ENCODE results near the gene HSD17B1. TPM values are rescaled to one million over a fixed set of nuclear protein-coding genes. Genes with fewer than 3 reads are reported as not detected.
"Not testable (repeated sequence)": the region's sequence is repeated elsewhere in the genome, so short reads cannot be mapped to it uniquely, and the experiment has no call there.

HSD17B1 gene
- total and polyA plus RNA-seq, 7 experiments from 2014 or later, result 0.39 to 2.2 (median 1.4) TPM

GRCh38 chr17:42536372-42537155 lies 16.2 kb upstream of the HSD17B1 start:
- DNase-seq (peak in 6 of 9 donors; percentile 53 to 84 (median 56)), ATAC-seq (peak; percentile 71)
- ChIA-PET CTCF (interaction anchor here (0.6 to 1.0 kb wide), 4 partner anchors 9 to 825 kb away, joined by 3 to 5 read pairs (median 4); no protein-coding TSS in a partner anchor), POLR2A (interaction anchor here (1.2 to 2.8 kb wide), 11 partner anchors 9 to 825 kb away, joined by 3 to 19 read pairs (median 6); partner anchors contain the start of genes BECN1, DNAJC7, HSD17B1 and MLX)
- H3K27ac Mint-ChIP-seq, result peak overlapping the region in 8 of 9 donors; percentile 17 to 87 (median 78)
- peaks cover 0 to 9% (median 0%) of the 10 kb centered on the region in 5 donors for H3K27me3 Mint-ChIP-seq
- peaks cover 0 to 4% (median 0%) of the 10 kb centered on the region in 11 donors for H3K9me3 Mint-ChIP-seq
- H3K27me3 ChIP-seq (ENCODE audit: control insufficient read depth in 2 of 2, insufficient read depth in 2 of 2, low read length in 2 of 2), result no peaks in the 10 kb centered on the region
- peak overlapping the region; percentile 71 for H3K4me3 ChIP-seq (ENCODE audit: low read length)
- intact Hi-C loops (cut with micrococcal nuclease), result loop anchor here (1.0 to 10.0 kb wide), 8 partner anchors 18 to 672 kb away; partner anchors contain the start of genes COASY (in 1 of the 2), GHDC (in 1 of the 2), KLHL11 (in 1 of the 2) and PLEKHH3 (in 1 of the 2)
- peaks cover 31 to 50% (median 43%) of the 10 kb centered on the region in 7 donors for H3K4me1 Mint-ChIP-seq
- peak overlapping the region; percentile 57 for H3K27ac ChIP-seq (ENCODE audit: low read depth, low read length)
- H3K4me1 ChIP-seq (ENCODE audit: control insufficient read depth in 2 of 2, insufficient read depth in 2 of 2, low read length in 2 of 2), result peaks cover 14 to 24% of the 10 kb centered on the region in 2 donors
- peaks cover 0 to 12% (median 5%) of the 10 kb centered on the region in 5 donors for H3K36me3 Mint-ChIP-seq
- H3K4me3 Mint-ChIP-seq, result peak overlapping the region; percentile 75 to 91 (median 84)
- H3K9me3 ChIP-seq (ENCODE audit: control insufficient read depth in 2 of 3, low read length in 3 of 3), result no peaks in the 10 kb centered on the region
- H3K36me3 ChIP-seq (ENCODE audit: control insufficient read depth in 2 of 3, insufficient read depth in 3 of 3, low read length in 3 of 3), result no peaks in the 10 kb centered on the region

- H3K36me3 Mint-ChIP-seq, result peaks cover 0 to 12% (median 5%) of the 10 kb centered on the region in 5 donors
- Histone ChIP-seq H3K27ac (ENCODE audit: low read depth, low read length) (peak overlapping the region; percentile 57), H3K4me1 (ENCODE audit: control insufficient read depth in 2 of 2, insufficient read depth in 2 of 2, low read length in 2 of 2) (peaks cover 12 to 26% of the 10 kb centered on the region in 2 donors), H3K9me3 (ENCODE audit: control insufficient read depth in 2 of 3, low read length in 3 of 3) (no peaks in the 10 kb centered on the region), H3K4me3 (ENCODE audit: low read length) (peak overlapping the region; percentile 71), H3K27me3 (ENCODE audit: control insufficient read depth in 2 of 2, insufficient read depth in 2 of 2, low read length in 2 of 2) (no peaks in the 10 kb centered on the region), H3K36me3 (ENCODE audit: control insufficient read depth in 2 of 3, insufficient read depth in 3 of 3, low read length in 3 of 3) (no peaks in the 10 kb centered on the region)
- ATAC-seq (no peak), DNase-seq (no peak)
- peak overlapping the region; percentile 74 to 91 (median 84) for H3K4me3 Mint-ChIP-seq
- H3K27me3 Mint-ChIP-seq, result peaks cover 0 to 6% (median 0%) of the 10 kb centered on the region in 5 donors
- peak overlapping the region in 5 of 9 donors; percentile 25 to 85 (median 66) for H3K27ac Mint-ChIP-seq
- POLR2A ChIA-PET, result interaction anchor here (0.6 to 2.8 kb wide), 9 partner anchors 11 to 824 kb away, joined by 4 to 19 read pairs (median 6); partner anchors contain the start of genes DNAJC7, HSD17B1, MLX and PSMC3IP
- intact Hi-C loops (cut with micrococcal nuclease), result loop anchor here (2.0 to 10.0 kb wide), 5 partner anchors 18 to 672 kb away; partner anchors contain the start of genes GHDC (in 1 of the 2), KLHL11 (in 1 of the 2), PLEKHH3 (in 1 of the 2) and RETREG3 (in 1 of the 2)
- CTCF ChIA-PET, result interaction anchor here (0.6 kb wide), 1 partner anchor 797 kb away, joined by 4 read pairs; no protein-coding TSS in a partner anchor
- peaks cover 28 to 48% (median 41%) of the 10 kb centered on the region in 7 donors for H3K4me1 Mint-ChIP-seq
- peaks cover 0 to 4% (median 0%) of the 10 kb centered on the region in 11 donors for H3K9me3 Mint-ChIP-seq
Observed at GRCh38 chr17:42537156-42537805, 15.4 kb upstream of the HSD17B1 start.

- peaks cover 28 to 48% (median 41%) of the 10 kb centered on the region in 7 donors for H3K4me1 Mint-ChIP-seq
- ChIA-PET POLR2A (interaction anchor here (0.6 to 2.8 kb wide), 4 partner anchors 10 to 178 kb away, joined by 3 to 19 read pairs (median 8); partner anchors contain the start of gene HSD17B1), CTCF (interaction anchor here (0.6 kb wide), 1 partner anchor 797 kb away, joined by 4 read pairs; no protein-coding TSS in a partner anchor)
Observed at GRCh38 chr17:42537826-42538451, 14.8 kb upstream of the HSD17B1 start.

GRCh38 chr17:42538482-42538881 lies 14.2 kb upstream of the HSD17B1 start:
- Mint-ChIP-seq H3K4me1 (peaks cover 28 to 48% (median 40%) of the 10 kb centered on the region in 7 donors), H3K36me3 (peaks cover 0 to 12% (median 5%) of the 10 kb centered on the region in 5 donors), H3K9me3 (peaks cover 0 to 4% (median 0%) of the 10 kb centered on the region in 11 donors), H3K27me3 (peaks cover 0 to 3% (median 0%) of the 10 kb centered on the region in 5 donors), H3K4me3 (peak overlapping the region in 1 of 10 donors; percentile 38), H3K27ac (peak overlapping the region in 1 of 9 donors; percentile 66)
- no peaks in the 10 kb centered on the region for H3K9me3 ChIP-seq (ENCODE audit: control insufficient read depth in 2 of 3, low read length in 3 of 3)
- H3K4me3 ChIP-seq (ENCODE audit: low read length), result no peak overlapping the region
- ATAC-seq (no peak), DNase-seq (no peak)
- ChIA-PET POLR2A (interaction anchor here (0.6 to 2.8 kb wide), 2 partner anchors 15 to 179 kb away, joined by 3 to 19 read pairs; partner anchors contain the start of gene HSD17B1), CTCF (no interaction called here)
- H3K27ac ChIP-seq (ENCODE audit: low read depth, low read length), result no peak overlapping the region
- peaks cover 0 to 11% (median 0%) of the 10 kb centered on the region in 3 experiments for H3K36me3 ChIP-seq (ENCODE audit: control insufficient read depth in 2 of 3, insufficient read depth in 3 of 3, low read length in 3 of 3)
- H3K27me3 ChIP-seq (ENCODE audit: control insufficient read depth in 2 of 2, insufficient read depth in 2 of 2, low read length in 2 of 2), result no peaks in the 10 kb centered on the region
- intact Hi-C loops (cut with micrococcal nuclease), result loop anchor here (5.0 to 10.0 kb wide), 3 partner anchors 139 to 674 kb away; partner anchors contain the start of genes GHDC (in 1 of the 2), KLHL11 (in 1 of the 2) and PLEKHH3 (in 1 of the 2)
- H3K4me1 ChIP-seq (ENCODE audit: control insufficient read depth in 2 of 2, insufficient read depth in 2 of 2, low read length in 2 of 2), result peaks cover 12 to 26% of the 10 kb centered on the region in 2 donors

More at GRCh38 chr17:42537826-42538451, 14.8 kb upstream of the HSD17B1 start:
- no peak for DNase-seq
- Mint-ChIP-seq H3K27me3 (peaks cover 0 to 6% (median 0%) of the 10 kb centered on the region in 5 donors), H3K9me3 (peaks cover 0 to 4% (median 0%) of the 10 kb centered on the region in 11 donors), H3K27ac (peak overlapping the region in 6 of 9 donors; percentile 15 to 81 (median 58)), H3K36me3 (peaks cover 0 to 12% (median 5%) of the 10 kb centered on the region in 5 donors), H3K4me3 (peak overlapping the region; percentile 26 to 82 (median 76))
- H3K4me3 ChIP-seq (ENCODE audit: low read length), result no peak overlapping the region
- peaks cover 12 to 26% of the 10 kb centered on the region in 2 donors for H3K4me1 ChIP-seq (ENCODE audit: control insufficient read depth in 2 of 2, insufficient read depth in 2 of 2, low read length in 2 of 2)
- intact Hi-C loops (cut with micrococcal nuclease), result loop anchor here (2.0 to 10.0 kb wide), 5 partner anchors 17 to 673 kb away; partner anchors contain the start of genes GHDC (in 1 of the 2), KLHL11 (in 1 of the 2), PLEKHH3 (in 1 of the 2) and RETREG3 (in 1 of the 2)
- H3K9me3 ChIP-seq (ENCODE audit: control insufficient read depth in 2 of 3, low read length in 3 of 3), result no peaks in the 10 kb centered on the region
- H3K27ac ChIP-seq (ENCODE audit: low read depth, low read length), result no peak overlapping the region
- no peak for ATAC-seq
- no peaks in the 10 kb centered on the region for H3K27me3 ChIP-seq (ENCODE audit: control insufficient read depth in 2 of 2, insufficient read depth in 2 of 2, low read length in 2 of 2)
- H3K36me3 ChIP-seq (ENCODE audit: control insufficient read depth in 2 of 3, insufficient read depth in 3 of 3, low read length in 3 of 3), result peaks cover 0 to 5% (median 0%) of the 10 kb centered on the region in 3 experiments

GRCh38 chr17:42540558-42540957 lies 12.2 kb upstream of the HSD17B1 start:
- H3K27me3 ChIP-seq (ENCODE audit: control insufficient read depth in 2 of 2, insufficient read depth in 2 of 2, low read length in 2 of 2); ATAC-seq; H3K27me3 Mint-ChIP-seq; H3K9me3 Mint-ChIP-seq; CTCF ChIA-PET; H3K4me3 ChIP-seq (ENCODE audit: low read length); H3K27ac ChIP-seq (ENCODE audit: low read depth, low read length); DNase-seq; H3K9me3 ChIP-seq (ENCODE audit: control insufficient read depth in 2 of 3, low read length in 3 of 3); intact Hi-C loops (cut with micrococcal nuclease): not testable (repeated sequence)
- peaks cover 12 to 26% of the 10 kb centered on the region in 2 donors for H3K4me1 ChIP-seq (ENCODE audit: control insufficient read depth in 2 of 2, insufficient read depth in 2 of 2, low read length in 2 of 2)
- peak overlapping the region in 9 of 10 donors; percentile 13 to 72 (median 59) for H3K4me3 Mint-ChIP-seq
- H3K36me3 ChIP-seq (ENCODE audit: control insufficient read depth in 2 of 3, insufficient read depth in 3 of 3, low read length in 3 of 3), result peaks cover 0 to 16% (median 0%) of the 10 kb centered on the region in 3 experiments
- POLR2A ChIA-PET, result interaction anchor here (0.7 kb wide), 1 partner anchor 29 kb away, joined by 3 read pairs; no protein-coding TSS in a partner anchor
- H3K4me1 Mint-ChIP-seq, result peaks cover 26 to 45% (median 37%) of the 10 kb centered on the region in 7 donors
- peak overlapping the region in 8 of 9 donors; percentile 11 to 76 (median 59) for H3K27ac Mint-ChIP-seq
- peaks cover 0 to 15% (median 5%) of the 10 kb centered on the region in 5 donors for H3K36me3 Mint-ChIP-seq

Data from naive thymus-derived CD4-positive, alpha-beta T cell (primary cell).